ENCODE data around the gene KRCC1. TPM values are rescaled to one million over a fixed set of nuclear protein-coding genes. Genes with fewer than 3 reads are reported as not detected.

The KRCC1 gene
- total RNA-seq, 4 donors from 2014 or later, result 29.4 to 44.6 (median 35.9) TPM

DNA sequence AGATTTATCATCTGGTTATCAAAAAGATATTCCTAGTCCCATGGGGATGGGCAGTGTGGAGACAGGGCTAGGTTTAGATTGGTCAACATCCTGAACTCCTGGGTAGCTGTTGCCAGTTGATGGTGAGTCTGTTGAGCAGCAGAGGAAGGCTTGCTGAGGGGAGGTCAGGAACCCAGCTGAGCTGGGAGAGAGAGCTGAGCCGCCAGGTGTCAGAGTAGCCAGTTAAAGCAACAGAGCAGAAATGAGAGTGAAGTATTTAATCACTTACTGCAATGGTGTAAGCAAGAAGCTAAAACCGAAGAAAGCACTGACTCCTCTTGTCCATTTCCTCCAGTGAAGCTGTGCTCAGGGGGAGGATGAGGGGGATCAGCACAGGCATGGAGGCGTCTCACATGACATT lies 41.6 kb upstream of the KRCC1 start:
- no peak for DNase-seq
- intact Hi-C loops (cut with DNase I), result no loop called here
- Histone ChIP-seq H3K36me3 (no peaks in the 10 kb centered on the region), H3K27ac (no peak overlapping the region), H3K9me3 (no peaks in the 10 kb centered on the region), H3K4me3 (replicated peaks in 1 of 3) (no peak overlapping the region), H3K27me3 (no peaks in the 10 kb centered on the region), H3K4me1 (no peaks in the 10 kb centered on the region)
- 63 to 77% methylated on average over 3 of the region's 3 CpGs for WGBS, 2 donors
- no peak for TF ChIP-seq POLR2A (IDR thresholded peaks at IDR 0.05)
- TF ChIP-seq, protein P1, sequence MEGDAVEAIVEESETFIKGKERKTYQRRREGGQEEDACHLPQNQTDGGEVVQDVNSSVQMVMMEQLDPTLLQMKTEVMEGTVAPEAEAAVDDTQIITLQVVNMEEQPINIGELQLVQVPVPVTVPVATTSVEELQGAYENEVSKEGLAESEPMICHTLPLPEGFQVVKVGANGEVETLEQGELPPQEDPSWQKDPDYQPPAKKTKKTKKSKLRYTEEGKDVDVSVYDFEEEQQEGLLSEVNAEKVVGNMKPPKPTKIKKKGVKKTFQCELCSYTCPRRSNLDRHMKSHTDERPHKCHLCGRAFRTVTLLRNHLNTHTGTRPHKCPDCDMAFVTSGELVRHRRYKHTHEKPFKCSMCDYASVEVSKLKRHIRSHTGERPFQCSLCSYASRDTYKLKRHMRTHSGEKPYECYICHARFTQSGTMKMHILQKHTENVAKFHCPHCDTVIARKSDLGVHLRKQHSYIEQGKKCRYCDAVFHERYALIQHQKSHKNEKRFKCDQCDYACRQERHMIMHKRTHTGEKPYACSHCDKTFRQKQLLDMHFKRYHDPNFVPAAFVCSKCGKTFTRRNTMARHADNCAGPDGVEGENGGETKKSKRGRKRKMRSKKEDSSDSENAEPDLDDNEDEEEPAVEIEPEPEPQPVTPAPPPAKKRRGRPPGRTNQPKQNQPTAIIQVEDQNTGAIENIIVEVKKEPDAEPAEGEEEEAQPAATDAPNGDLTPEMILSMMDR (IDR thresholded peaks at IDR 0.05), result no peak

DNA sequence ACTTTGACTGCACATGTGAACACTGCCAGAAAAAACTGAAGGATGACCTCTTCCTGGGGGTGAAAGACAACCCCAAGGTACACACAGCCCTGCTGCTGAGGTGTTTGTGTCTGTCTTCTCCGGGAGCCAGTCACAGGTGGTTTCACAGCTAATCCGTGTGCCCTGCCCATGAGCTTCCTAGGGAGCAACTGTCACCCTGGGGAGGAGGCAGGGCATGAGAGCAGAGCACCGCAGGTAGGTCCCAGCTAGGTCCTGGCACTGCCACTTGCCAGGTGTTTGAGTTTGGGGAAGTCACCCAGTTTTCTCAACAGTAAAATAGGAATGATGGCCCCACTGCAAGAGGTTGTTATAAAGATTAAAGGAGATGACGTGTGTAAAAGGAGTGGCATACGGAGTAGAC lies 41.1 kb upstream of the KRCC1 start:
- no peak for TF ChIP-seq POLR2A (IDR thresholded peaks at IDR 0.05)
- TF ChIP-seq, protein P1 (IDR thresholded peaks at IDR 0.05), result no peak
- Histone ChIP-seq H3K9me3 (no peaks in the 10 kb centered on the region), H3K4me1 (no peaks in the 10 kb centered on the region), H3K36me3 (no peaks in the 10 kb centered on the region), H3K4me3 (replicated peaks in 1 of 3) (no peak overlapping the region), H3K27me3 (no peaks in the 10 kb centered on the region), H3K27ac (no peak overlapping the region)
- no peak for DNase-seq
- intact Hi-C loops (cut with DNase I), result no loop called here
- 78 to 86% methylated on average over 5 of the region's 5 CpGs for WGBS, 2 donors

DNA sequence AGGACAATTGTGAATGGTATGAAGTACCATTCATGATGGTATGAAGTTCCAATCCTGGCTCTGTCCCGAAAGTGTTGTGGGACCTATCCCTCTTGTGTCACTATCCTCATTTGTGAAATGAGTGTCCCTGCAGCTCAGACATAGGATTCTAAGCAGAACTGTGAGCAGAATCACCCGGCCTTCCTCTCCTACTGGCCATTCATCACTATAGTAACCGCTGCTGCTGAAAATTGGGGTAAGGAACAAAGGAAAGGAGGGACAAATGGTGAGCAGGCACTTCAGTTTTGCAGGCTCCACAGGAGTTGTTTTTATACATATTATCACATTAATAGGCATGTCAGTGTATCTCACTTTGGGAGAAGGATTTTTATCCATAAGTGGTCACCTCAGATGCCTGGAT lies 39.4 kb upstream of the KRCC1 start:
- WGBS, 2 donors, result 75 to 84% methylated on average over 3 of the region's 3 CpGs
- DNase-seq, result no peak
- Histone ChIP-seq H3K4me3 (replicated peaks in 1 of 3) (no peak overlapping the region), H3K27ac (no peak overlapping the region), H3K27me3 (no peaks in the 10 kb centered on the region), H3K9me3 (no peaks in the 10 kb centered on the region), H3K4me1 (no peaks in the 10 kb centered on the region), H3K36me3 (no peaks in the 10 kb centered on the region)
- no peak for TF ChIP-seq POLR2A (IDR thresholded peaks at IDR 0.05)
- TF ChIP-seq, protein P1 (IDR thresholded peaks at IDR 0.05), result no peak
- intact Hi-C loops (cut with DNase I), result no loop called here

DNA sequence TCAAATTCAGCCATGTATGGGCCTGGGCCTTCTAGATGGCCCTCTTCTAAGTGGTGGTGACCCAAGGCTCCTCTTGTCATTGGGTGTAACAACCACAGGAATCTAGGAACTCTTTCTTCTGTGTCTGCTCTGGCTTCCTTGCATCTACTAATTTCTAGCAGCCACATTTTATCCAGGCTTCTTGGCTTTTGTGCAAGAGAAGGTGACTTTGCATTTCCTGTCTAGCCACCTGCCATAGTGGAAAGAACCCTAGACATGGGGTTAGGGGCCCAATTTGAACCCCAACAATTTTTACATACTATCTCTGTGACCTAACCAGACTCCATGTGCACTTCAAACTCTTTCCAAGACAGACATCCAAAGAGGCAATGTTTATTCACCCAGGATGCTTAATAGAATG lies 37.2 kb upstream of the KRCC1 start:
- no peak for DNase-seq
- TF ChIP-seq, protein P1 (IDR thresholded peaks at IDR 0.05), result no peak
- no peak for TF ChIP-seq POLR2A (IDR thresholded peaks at IDR 0.05)
- Histone ChIP-seq H3K27ac (no peak overlapping the region), H3K4me1 (no peaks in the 10 kb centered on the region), H3K9me3 (no peaks in the 10 kb centered on the region), H3K36me3 (no peaks in the 10 kb centered on the region), H3K27me3 (no peaks in the 10 kb centered on the region), H3K4me3 (replicated peaks in 1 of 3) (no peak overlapping the region)
- intact Hi-C loops (cut with DNase I), result no loop called here

DNA sequence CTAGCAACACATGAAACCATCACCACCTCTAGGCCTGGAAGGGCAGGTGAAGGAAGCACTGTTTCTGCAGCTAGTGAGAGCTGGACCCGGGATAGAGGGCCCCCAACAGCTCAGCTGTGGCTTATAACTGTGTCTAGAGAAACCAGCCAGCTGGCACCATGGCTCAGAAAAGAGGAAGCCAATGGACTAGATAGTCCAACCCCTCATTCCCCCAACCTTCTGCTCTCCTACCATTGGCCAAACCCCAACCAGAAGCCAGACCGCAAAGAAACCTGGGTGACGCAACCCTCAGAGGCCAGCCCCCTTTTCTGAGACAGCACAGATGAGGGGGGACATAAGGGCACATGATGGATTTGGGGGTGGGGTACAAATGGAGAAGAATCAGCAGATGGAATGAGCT lies 36.4 kb upstream of the KRCC1 start:
- WGBS, 2 donors, result 92 to 93% methylated on average over 3 of the region's 3 CpGs
- TF ChIP-seq, protein P1 (IDR thresholded peaks at IDR 0.05), result no peak
- no peak for TF ChIP-seq POLR2A (IDR thresholded peaks at IDR 0.05)
- Histone ChIP-seq H3K9me3 (no peaks in the 10 kb centered on the region), H3K4me3 (replicated peaks in 1 of 3) (no peak overlapping the region), H3K4me1 (no peaks in the 10 kb centered on the region), H3K36me3 (no peaks in the 10 kb centered on the region), H3K27ac (no peak overlapping the region), H3K27me3 (no peaks in the 10 kb centered on the region)
- no peak for DNase-seq
- intact Hi-C loops (cut with DNase I), result no loop called here
